G401.6 (cell line): ENCODE results near the gene ADAMTS3.
A peak's percentile ranks its signal among the peaks of the same experiment; 100 is the strongest.
"Not testable (repeated sequence)": the region's sequence is repeated elsewhere in the genome, so short reads cannot be mapped to it uniquely, and the experiment has no call there.

ENCODE experiments used
- FAIRE-seq: peaks from 2 replicates; lab custom pipeline; 2012; peaks lifted over from hg19 to GRCh38; lab: Jason Lieb, UNC

ADAMTS3 gene

GRCh38 chr4:72468904-72469502 lies 100.0 kb downstream of the ADAMTS3 start:
- FAIRE-seq, result peak; percentile 98

- no peak for FAIRE-seq
Observed at GRCh38 chr4:72467633-72468032, 101.4 kb downstream of the ADAMTS3 start.

GRCh38 chr4:72463724-72464123 lies 105.3 kb downstream of the ADAMTS3 start:
- FAIRE-seq, result no peak

DNA sequence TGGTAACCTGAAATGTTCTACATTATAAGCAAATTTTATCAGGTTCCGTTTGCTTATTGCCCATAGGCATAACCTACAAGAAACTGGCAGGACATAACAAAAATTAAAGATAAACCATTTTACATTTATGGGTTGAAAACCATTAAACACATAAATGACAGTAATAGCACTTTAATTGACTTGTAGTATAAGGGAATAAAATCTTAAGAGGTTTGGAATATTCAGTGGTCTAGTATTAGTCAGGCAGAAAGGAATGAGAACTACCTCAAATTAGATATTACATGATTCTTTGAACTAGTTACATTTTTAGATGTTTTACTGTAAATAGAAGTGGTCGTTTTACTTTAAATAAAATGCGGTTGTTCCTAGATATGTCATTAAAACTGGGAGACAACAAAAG lies 111.9 kb downstream of the ADAMTS3 start:
- FAIRE-seq, result no peak

- no peak for FAIRE-seq
Observed at GRCh38 chr4:72451349-72451748, 117.7 kb downstream of the ADAMTS3 start.

GRCh38 chr4:72449705-72450104 lies 119.3 kb downstream of the ADAMTS3 start:
- FAIRE-seq, result no peak

GRCh38 chr4:72448231-72448630 lies 120.8 kb downstream of the ADAMTS3 start:
- FAIRE-seq, result no peak

- FAIRE-seq, result no peak
Observed at GRCh38 chr4:72446353-72447055, 122.5 kb downstream of the ADAMTS3 start.

DNA sequence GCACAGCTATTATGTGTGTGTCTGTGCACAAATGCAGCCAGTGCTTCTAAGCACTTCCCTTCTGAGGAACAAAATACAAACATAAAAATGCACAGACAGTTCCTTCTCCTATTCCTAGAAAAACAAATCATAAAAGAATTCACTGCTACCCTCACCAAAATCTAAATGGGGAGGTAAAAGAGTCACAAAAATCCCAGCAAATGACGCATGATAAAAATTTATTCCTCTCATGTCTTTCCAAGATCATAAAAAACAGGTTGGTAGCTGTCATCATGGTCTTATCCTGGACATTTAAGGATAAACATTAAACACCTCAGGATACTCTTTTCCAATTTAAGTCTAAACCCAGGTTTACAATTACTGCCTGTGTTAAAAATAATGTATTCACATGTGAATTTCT lies 124.9 kb downstream of the ADAMTS3 start:
- no peak for FAIRE-seq

- FAIRE-seq, result no peak
Observed at GRCh38 chr4:72442715-72443114, 126.3 kb downstream of the ADAMTS3 start.

- no peak for FAIRE-seq
Observed at GRCh38 chr4:72442147-72442546, 126.9 kb downstream of the ADAMTS3 start.

GRCh38 chr4:72440386-72440785 lies 128.6 kb downstream of the ADAMTS3 start:
- FAIRE-seq, result no peak

- no peak for FAIRE-seq
Observed at GRCh38 chr4:72432975-72433374, 136.0 kb downstream of the ADAMTS3 start.

- no peak for FAIRE-seq
Observed at GRCh38 chr4:72432282-72432681, 136.7 kb downstream of the ADAMTS3 start.

DNA sequence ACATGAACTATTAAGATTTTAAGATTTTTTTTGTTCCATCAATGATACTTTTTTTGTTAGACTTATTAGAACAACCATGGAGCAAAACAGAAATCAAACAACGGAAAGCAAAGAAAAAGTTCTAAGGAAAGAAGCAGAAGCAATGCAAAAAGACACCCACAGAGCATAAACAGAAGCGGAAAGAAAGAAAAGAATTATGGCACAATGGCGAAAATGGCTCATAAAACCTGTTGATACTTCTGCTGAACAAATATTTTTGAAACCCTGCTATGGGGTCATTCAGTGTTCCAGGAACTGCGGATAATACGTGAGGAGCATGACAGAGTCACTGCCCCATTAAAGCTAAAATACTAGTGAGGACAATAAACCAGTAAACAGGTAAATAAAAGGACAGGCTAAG lies 138.0 kb downstream of the ADAMTS3 start:
- FAIRE-seq, result peak; percentile 68

- FAIRE-seq, result no peak
Observed at GRCh38 chr4:72430050-72430449, 139.0 kb downstream of the ADAMTS3 start.

DNA sequence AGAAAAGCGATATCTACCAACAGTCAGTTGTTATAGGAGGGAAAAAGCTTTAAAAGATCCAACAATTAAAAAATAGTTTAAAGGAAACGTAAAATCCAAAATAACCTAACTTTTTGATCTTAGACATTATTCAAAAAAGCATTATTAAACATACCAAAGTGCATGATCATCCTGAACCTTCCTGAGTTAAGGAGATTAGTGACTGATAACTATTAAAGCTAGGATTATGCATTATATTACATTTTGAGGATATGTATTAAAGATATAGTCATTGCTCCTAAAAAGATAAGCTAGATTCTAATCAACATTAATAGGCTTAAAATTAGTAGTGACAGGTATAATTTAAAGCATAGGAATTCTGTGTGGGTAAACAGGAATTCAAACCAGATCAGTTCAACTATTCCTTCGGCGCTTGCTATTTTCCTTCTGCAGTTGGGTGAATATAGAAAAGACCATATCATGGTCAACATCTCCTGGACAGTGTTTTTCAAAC lies 139.6 kb downstream of the ADAMTS3 start:
- no peak for FAIRE-seq

- no peak for FAIRE-seq
Observed at GRCh38 chr4:72427057-72427456, 142.0 kb downstream of the ADAMTS3 start.

DNA sequence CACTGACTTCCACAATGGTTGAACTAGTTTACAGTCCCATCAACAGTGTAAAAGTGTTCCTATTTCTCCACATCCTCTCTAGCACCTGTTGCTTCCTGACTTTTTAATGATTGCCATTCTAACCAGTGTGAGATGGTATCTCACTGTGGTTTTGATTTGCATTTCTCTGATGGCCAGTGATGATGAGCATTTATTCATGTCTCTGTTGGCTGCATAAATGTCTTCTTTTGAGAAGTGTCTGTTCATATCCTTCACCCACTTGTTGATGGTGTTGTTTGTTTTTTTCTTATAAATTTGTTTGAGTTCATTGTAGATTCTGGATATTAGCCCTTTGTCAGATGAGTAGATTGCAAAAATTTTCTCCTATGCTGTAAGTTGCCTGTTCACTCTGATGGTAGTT lies 143.1 kb downstream of the ADAMTS3 start:
- not testable (repeated sequence) for FAIRE-seq

DNA sequence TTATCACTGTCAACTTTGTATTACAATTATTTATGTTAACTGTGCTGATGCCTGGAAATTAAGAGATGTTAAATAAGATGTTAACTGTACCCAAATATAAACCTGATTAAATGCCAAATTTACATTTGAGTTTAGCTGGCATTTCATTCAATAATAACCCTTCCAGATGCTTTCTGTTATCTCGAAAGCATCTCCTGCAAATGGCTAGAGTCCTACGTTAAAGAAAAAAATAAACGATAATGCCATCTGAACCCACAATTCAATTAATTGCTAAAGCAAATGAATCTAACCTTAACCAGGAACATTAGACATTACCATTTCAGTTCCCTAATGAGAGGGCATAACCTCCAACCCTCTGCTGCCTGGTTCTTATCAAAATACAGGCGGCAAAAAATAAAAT lies 145.0 kb downstream of the ADAMTS3 start:
- no peak for FAIRE-seq

DNA sequence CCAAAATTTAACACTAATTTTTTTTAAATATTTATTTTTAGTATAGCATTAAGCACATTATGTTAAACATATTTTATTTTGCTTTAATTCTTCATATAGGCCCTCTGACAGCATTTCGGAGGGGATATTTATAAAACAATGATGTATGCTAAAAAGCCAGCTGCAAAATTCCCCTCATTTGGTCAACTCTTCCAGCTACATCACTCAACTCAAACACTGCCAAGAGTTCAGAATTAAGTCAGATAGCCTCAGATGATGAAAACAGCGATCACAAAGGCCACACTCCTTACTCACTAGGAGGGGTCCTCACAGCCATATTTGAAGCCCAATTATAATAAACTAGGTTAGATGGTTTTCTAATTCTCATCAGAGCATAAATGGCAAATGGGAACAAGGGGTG lies 146.6 kb downstream of the ADAMTS3 start:
- FAIRE-seq, result no peak

- FAIRE-seq, result no peak
Observed at GRCh38 chr4:72418458-72418857, 150.6 kb downstream of the ADAMTS3 start.

GRCh38 chr4:72410158-72410557 lies 158.9 kb downstream of the ADAMTS3 start:
- FAIRE-seq, result no peak

GRCh38 chr4:72408568-72408967 lies 160.5 kb downstream of the ADAMTS3 start:
- FAIRE-seq, result no peak
